ENCODE results near the gene ACSF3. TPM values are rescaled to one million over a fixed set of nuclear protein-coding genes. Genes with fewer than 3 reads are reported as not detected.

ACSF3 gene
- total and polyA plus RNA-seq, 2 of the 4 experiments (the other 2 are of a cell fraction): 9.5 to 14.2 TPM

- Histone ChIP-seq H2BK120ac (ENCODE audit: low read depth, low read length) (no peak overlapping the region), H3K23ac (ENCODE audit: low read depth, low read length) (no peak overlapping the region), H3K9me3 (ENCODE audit: control insufficient read depth, insufficient read depth, low read length) (no peaks in the 10 kb centered on the region), H3K56ac (ENCODE audit: extremely low read depth, insufficient read depth, low read length) (no peak overlapping the region), H3K79me1 (ENCODE audit: low read depth in 1 of 2, low read length in 2 of 2) (no peaks in the 10 kb centered on the region; a peak in 2 of 4 replicates), H2AFZ (replicated peaks; ENCODE audit: low read length, poor library complexity) (no peak overlapping the region), H3K14ac (replicated peaks; ENCODE audit: low read depth, low read length) (no peak overlapping the region), H2AK5ac (ENCODE audit: low read depth, low read length) (no peak overlapping the region), H3K18ac (ENCODE audit: low read depth, low read length) (no peak overlapping the region), H4K91ac (ENCODE audit: insufficient read depth, low read depth, low read length) (no peak overlapping the region), H3K27me3 (ENCODE audit: control insufficient read depth, insufficient read depth, low read length) (no peaks in the 10 kb centered on the region), H3K9ac (ENCODE audit: low read depth, low read length) (no peak overlapping the region), H3K4ac (ENCODE audit: low read depth, low read length) (no peak overlapping the region), H2AK9ac (replicated peaks; ENCODE audit: low read depth, low read length, poor library complexity) (no peak overlapping the region), H3K4me1 (ENCODE audit: control insufficient read depth, insufficient read depth, low read length) (no peaks in the 10 kb centered on the region), H2BK20ac (ENCODE audit: low read depth, low read length) (no peak overlapping the region), H3K4me3 (ENCODE audit: insufficient read depth, low read depth, low read length) (no peak overlapping the region), H4K20me1 (ENCODE audit: insufficient read depth, low read length) (no peaks in the 10 kb centered on the region; the same call in 1 of the 2 replicates), H4K5ac (ENCODE audit: low read depth, low read length) (no peak overlapping the region), H3K9me1 (ENCODE audit: insufficient read depth, low read length) (peaks cover 6% of the 10 kb centered on the region; the same call in 1 of the 2 replicates), H3K36me3 (ENCODE audit: control insufficient read depth, insufficient read depth, low read length) (peaks cover 62% of the 10 kb centered on the region), H2BK5ac (ENCODE audit: low read depth, low read length, poor library complexity, severe bottlenecking) (no peak overlapping the region), H4K8ac (ENCODE audit: low read depth in 2 of 2, low read length in 2 of 2) (no peak overlapping the region), H2BK15ac (ENCODE audit: low read depth, low read length) (no peak overlapping the region), H3K27ac (ENCODE audit: insufficient read depth, low read length) (no peak overlapping the region), H3K4me2 (ENCODE audit: low read depth, low read length) (no peak overlapping the region)
- TF ChIP-seq CEBPB (IDR thresholded peaks at IDR 0.05; ENCODE audit: low read depth, low read length): no peak
- TF ChIP-seq MXI1 (IDR thresholded peaks at IDR 0.05; ENCODE audit: borderline replicate concordance, low read depth, low read length): no peak
- no peak for TF ChIP-seq RAD21 (IDR thresholded peaks at IDR 0.05; ENCODE audit: low read length)
- TF ChIP-seq NFE2L2 (IDR thresholded peaks at IDR 0.05; ENCODE audit: low read depth, low read length): no peak
- no peak for TF ChIP-seq FOS (IDR thresholded peaks at IDR 0.05; ENCODE audit: low read depth, low read length)
- no peak for TF ChIP-seq ELK1 (IDR thresholded peaks at IDR 0.05; ENCODE audit: borderline replicate concordance, low read depth, low read length)
- no peak for TF ChIP-seq CTCF (conservative IDR thresholded peaks at IDR 0.05; ENCODE audit: low read depth, low read length)
- TF ChIP-seq BHLHE40 (IDR thresholded peaks at IDR 0.05; ENCODE audit: low read depth, low read length): no peak
- intact Hi-C loops (cut with micrococcal nuclease): no loop called here
- dilution Hi-C loops (cut with HindIII; ENCODE audit: low sequenced_read_pairs, unreplicated experiment): no loop called here
- CTCF ChIA-PET: no interaction called here
- in situ Hi-C loops (cut with MboI; ENCODE audit: low sequenced_read_pairs): no loop called here
- BruUV-seq (replicated peaks): no TSS peak
- 77% methylated on average over 6 of the region's 19 CpGs; no CpG with 5 or more reads in 1 of the 2 experiments for WGBS, 2 experiments (ENCODE audit: extremely low coverage in 2 of 2, insufficient read length in 1 of 2)
- DNase-seq: no peak
- no peak for ATAC-seq (ENCODE audit: low read depth)
- POLR2A ChIA-PET (ENCODE audit: unreplicated experiment): no interaction called here
Measured at GRCh38 chr16:89117975-89118289, 24.3 kb downstream of the ACSF3 start.
